NCI-H1417 (cell line): ENCODE measurements around the gene ATP23.

Source experiments
- DNase-seq, 3 experiments: peaks; one replicate each; lab custom pipeline; 2025; lab: John Stamatoyannopoulos, UW

ATP23 gene

DNA sequence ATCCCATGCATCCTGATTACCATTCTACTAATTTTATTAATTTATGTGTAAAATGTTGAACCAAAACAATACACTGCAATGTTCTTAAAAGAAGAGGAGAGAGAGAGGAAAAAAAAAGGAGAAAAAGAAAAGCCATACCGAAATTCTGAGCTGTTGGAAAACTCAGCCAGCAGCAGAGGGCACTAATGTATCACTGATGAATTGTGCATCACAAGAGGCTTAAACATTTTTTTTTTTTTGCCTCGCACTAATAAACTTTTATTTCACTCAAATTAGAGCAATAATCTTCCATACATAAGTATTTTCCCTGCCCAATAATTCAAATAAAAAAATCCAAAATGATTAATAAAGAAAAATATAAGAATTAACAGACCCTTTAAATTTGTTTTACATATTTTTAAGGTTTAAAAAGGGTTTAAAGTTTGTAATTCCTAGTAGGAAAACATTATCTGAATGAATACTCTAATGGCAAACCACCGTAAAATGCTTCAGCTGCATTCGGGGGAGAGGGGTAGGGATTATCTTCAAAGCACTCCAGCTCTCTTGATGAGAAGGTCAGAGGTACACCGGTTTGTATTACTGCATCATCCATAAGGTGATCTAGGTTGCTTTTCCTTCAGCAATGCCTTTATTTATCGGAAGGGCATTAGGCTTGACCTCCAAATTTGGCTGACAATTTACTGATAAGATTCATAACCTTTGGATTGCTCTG lies 41.9 kb downstream of the ATP23 start:
- peak; percentile 34 to 85 (median 51) for DNase-seq

DNA sequence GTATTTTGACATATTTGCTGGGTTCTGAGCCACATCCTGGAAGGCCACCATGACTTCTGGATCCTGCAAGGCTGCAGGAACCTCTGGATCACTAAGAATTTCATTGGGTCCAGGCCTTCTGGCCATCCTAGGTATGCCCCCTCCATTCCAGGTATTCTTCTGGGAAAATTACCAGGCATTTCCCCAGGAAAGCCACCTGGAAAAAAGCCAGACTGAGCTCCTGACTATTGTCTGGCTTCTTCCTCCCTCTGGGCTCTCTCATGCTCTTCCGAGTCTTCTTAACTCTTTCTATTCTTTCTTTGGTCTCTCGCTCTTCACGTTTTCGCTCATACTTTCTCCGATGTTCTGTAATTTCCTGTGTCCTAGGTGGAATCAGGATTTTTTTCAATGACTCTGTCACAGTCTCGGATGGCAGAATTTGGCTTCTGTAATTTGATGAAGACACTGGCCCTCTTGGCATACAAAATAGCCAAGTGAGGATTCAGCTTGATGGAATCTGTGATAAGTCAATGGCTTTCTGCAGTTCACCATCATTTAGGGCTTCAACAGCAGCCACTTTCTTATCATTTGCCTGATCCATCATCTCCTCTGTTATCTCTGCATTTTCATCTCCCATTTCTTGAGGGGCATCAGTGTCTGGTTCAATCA lies 42.6 kb downstream of the ATP23 start:
- no peak for DNase-seq

DNA sequence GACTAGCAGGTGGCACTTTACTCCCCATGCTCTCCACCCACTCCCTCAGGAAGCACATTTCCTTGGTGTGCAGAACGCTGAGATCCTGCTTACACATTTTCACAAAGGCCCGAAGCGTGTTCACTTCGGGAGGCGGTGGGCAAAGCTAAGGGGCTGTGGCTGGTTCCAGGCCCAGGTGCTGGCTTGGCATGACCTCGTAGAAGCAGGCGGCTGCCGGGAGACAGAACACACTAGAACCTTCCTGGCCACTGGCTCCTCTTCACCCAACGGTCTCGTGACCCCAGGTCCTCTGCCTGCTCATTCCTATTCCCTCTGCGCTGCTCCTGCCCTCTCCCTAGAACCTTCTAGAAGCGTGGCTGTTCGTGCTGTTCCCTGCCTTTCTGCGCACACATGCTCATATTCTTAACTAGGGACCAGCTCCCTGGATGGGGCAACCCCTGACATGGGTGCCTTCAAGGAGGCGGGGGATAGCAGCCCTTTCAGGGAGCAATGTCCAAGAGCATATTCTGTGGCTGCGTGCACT lies 43.3 kb downstream of the ATP23 start:
- no peak for DNase-seq

DNA sequence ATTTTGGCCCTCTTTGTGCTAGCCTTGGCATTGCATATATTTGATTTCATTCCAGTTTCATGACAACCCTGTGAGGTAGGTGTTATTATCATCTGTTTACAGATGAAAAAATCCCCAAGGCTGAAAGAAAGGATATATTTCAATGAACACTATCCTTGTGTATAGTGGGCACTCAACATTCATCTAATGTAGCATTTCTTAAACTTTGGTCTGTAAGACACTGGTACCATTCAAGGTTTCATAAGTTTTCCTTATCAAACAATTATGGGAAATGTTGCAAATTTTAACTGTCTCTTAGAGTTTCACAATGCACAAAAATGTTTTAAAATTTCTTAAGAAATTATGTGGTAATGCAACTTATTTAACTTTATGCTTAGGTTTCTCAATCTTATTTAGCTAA lies 44.3 kb downstream of the ATP23 start:
- no peak for DNase-seq

DNA sequence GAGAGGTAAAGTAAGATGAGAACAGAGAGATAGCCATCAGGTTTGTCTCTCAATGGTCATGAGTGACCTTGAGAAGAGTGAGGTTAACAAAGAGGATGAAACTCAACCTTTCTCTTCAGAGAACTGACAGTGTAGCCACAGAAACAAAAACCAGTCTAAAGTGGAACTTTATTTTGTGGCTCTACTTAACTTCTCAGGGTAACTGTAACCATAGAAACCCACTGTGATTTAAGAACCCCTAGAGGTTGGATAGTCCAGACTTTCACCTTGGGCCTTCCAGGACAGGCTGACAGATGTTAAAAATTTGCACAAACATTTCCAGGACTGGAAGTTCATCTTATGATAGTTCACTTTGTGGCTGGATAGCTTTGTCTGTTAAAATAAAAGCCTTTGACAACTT lies 48.5 kb downstream of the ATP23 start:
- no peak for DNase-seq

DNA sequence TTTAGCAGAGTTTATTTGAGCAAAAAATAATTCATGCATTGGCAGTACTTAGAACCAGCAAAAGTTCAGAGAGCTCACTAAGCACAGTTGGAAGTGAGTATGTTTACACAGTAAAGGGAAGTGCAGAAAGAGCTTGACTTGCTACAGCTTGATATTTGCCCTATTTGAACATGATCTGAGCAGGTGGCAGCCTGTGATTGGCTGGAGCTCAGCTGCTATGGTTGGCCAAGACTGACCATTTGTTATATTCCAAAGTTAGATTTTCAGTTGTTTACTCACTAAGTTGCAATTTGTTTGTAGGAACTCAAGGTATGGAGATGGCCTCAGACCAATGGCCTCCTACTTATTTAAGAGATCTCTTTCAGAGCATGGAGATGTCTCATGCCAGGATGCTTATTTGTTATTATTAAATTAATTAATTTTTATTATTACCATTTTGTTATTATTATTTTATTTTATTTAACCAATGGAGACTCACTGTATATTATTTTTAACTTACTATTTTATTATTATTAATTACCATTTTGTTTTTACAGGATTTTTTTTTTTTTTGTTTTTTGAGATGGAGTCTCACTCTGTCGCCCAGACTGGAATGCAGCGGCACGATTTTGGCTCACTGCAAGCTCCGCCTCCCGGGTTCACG lies 49.0 kb downstream of the ATP23 start:
- no peak for DNase-seq

DNA sequence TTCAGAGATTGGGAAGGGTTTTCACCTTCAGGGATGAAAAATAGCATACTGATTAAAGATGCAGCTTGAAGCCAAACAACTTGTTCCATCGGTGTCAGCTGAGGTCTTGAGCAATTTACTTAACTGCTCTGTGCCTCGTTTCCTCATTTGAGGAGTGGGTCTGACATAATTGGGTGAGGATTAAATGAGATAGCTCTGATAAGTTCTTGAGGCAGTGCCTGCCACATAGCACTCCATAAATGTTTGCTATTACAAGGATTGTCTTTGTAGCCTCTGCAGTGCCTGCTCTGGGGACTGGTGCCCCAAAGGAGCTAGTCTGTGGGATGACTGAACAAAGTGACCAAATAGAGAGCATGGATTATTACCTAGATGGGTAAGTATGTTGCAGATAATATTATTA lies 50.6 kb downstream of the ATP23 start:
- DNase-seq: no peak

DNA sequence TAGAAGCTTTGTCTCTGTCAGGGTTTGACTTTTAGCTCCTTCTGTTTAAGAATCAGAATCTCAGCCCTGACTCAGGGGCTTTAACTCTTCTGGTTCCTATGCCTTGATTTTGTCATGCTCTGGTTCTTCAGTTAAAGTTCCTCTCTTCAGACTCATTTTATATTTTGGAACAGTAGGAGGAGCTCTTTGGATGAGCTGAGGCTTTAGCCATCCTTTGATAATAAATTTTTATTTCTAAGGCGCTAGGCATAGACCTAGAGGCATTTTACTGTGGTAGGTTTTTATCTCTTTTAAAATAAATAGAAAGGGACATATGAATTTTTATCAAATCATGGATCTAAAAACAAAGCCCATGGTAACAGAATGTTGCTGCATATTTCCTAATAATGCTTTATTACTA lies 51.7 kb downstream of the ATP23 start:
- no peak for DNase-seq

DNA sequence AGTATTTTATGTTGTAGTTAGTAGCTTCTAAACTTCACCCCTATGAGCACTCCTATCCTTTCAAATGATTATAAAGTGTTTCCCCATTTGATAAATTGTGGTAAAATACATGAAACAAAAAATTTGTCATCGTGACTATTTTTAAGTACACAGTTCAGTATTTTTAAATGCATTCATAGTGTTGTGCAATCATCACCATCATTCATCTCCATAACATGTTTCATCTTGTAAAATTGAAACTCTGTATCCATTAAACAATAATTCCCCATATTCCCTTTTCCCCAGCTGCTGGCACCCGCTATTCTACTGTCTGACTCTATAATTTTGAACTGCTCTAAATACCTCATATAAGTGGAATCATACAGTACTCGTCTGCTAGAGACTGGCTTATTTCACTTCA lies 52.5 kb downstream of the ATP23 start:
- no peak for DNase-seq

DNA sequence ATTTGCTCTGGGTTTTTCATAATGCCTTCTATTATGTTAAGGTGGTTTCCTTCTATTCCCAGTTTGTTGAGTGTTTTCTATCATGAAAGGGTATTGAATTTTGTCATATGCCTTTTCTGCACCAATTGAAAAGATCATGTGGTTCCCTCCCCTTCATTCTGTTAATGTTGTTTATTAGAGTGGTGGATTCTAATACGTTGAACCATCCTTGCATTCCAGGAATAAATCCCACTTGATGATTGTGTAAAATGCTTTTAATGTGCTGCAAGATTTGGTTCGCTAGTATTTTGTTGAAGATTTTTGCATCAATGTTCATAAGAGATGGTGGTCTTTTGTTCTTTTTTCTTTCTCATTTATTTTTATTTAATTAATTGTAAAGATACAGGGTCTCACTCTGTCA lies 55.2 kb downstream of the ATP23 start:
- DNase-seq: no peak

DNA sequence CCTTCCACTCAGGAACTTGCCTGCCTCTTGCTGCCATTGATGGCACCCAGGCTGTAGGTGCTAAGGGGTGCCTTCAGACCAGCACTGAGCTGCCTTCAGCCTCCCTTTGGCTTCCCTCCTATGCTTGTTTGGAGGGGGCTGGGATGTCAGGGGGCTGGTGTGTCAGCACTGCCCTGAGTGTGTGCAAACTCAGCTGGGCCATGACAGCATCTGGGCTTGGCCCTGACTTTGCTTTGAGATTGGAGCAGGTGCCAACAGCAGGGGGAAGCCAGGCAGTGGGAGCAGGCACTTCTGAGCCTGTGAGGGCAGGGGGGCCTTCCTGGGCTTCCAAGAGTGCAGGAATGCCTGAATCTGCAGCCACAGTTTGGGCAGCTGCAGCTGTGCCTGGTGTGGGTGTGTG lies 56.9 kb downstream of the ATP23 start:
- DNase-seq: no peak

DNA sequence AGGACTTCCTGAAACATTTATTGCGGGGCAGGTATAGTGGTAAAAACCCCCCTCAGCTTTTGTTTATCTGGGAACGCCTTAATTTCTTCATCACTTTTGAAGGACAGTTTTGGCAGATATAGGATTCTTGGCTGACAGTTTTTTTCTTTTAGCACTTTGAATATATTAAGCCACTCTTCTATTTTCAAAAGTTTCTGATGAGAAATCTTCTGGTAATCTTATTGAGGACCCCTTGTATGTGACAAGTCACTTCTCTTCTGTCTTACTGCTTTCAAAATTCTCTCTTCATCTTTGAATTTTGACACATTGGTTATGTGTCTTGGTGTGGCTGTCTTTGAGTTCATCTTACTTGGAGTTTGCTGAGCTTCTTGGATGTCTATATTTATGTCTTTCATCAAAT lies 59.1 kb downstream of the ATP23 start:
- no peak for DNase-seq

DNA sequence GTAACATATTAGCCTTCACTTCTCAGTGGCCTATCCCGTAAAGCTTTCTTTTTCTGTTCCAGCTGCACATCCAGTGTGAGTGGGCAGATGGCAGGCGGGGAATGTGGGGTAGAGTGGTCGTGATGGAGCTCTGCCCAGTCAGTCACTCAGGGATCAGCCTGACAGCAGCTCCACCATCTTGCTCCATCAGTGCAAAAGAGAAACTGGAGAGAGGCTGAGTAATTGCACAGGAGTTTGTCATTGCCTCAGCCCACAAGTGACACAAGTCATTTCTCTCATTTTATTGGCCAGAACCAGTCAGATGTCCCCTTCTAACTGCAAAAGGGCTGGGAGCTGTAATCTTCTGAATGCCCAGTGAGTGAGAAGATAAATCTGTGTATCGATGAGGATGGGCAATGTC lies 66.5 kb downstream of the ATP23 start:
- DNase-seq: no peak

DNA sequence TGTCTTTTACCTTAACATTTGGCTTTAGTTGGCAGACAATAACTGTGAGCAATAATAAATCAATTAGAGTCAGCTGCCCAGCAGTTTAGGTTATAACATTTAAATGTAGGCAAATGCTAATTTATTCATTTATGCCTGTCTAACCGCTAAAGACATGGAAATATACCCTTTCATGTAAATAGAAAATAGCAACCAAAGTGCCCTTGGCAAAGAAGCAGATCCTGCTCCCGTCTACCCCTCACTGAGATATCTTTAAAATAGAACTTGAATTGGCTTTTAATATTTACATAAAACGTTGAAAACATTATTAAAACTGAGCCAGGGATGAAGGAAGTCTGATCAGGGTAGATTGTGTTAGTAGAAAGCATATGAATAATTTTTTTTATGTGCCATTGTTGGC lies 67.3 kb downstream of the ATP23 start:
- DNase-seq: no peak
